Thymus (tissue), 11 donors: ENCODE results near the gene MAP4. TPM values are rescaled to one million over a fixed set of nuclear protein-coding genes. Genes with fewer than 3 reads are reported as not detected.

Experiments used
- DNase-seq, 9 donors: peaks; one replicate each; pipeline ENCODE4 v3.0.0-alpha.2; 2013; ENCODE audit warnings: low spot score in 9 of 9, low read depth in 6 of 9, missing footprints in 1 of 9
- H3K27ac ChIP-seq, 2 donors: one replicate each; pipeline ENCODE4 v1.5.1; 2013; ENCODE audit warnings: control low read depth in 1 of 2, low read depth in 1 of 2, low read length in 1 of 2, mild to moderate bottlenecking in 1 of 2, moderate library complexity in 1 of 2
- H3K27me3 ChIP-seq, 2 donors: one replicate each; pipeline ENCODE4 v1.5.1; 2013; ENCODE audit warnings: low read length in 1 of 2; ENCODE audit not compliant: control insufficient read depth in 2 of 2, insufficient read depth in 1 of 2
- H3K36me3 ChIP-seq, 2 donors: one replicate each; pipeline ENCODE4 v1.5.1; 2013; ENCODE audit warnings: low read length in 1 of 2, mild to moderate bottlenecking in 1 of 2, moderate library complexity in 1 of 2; ENCODE audit not compliant: control insufficient read depth in 2 of 2, insufficient read depth in 2 of 2
- H3K4me1 ChIP-seq, 2 donors: one replicate each; pipeline ENCODE4 v1.5.1; 2013; ENCODE audit warnings: low read length in 2 of 2; ENCODE audit not compliant: control insufficient read depth in 2 of 2, insufficient read depth in 2 of 2
- H3K4me3 ChIP-seq, 2 donors: one replicate each; pipeline ENCODE4 v1.5.1; 2013; ENCODE audit warnings: low read length in 2 of 2, control low read depth in 1 of 2, mild to moderate bottlenecking in 1 of 2
- H3K9me3 ChIP-seq, 2 donors: one replicate each; pipeline ENCODE4 v1.5.1; 2013; ENCODE audit warnings: low read length in 1 of 2, mild to moderate bottlenecking in 1 of 2; ENCODE audit not compliant: control insufficient read depth in 2 of 2, insufficient read depth in 1 of 2
- WGBS: extraction: QIAGEN DNeasy Blood & Tissue Kit; methylation state at CpG from one replicate; pipeline ENCODE4 v1.1.7; 2013; 5-methylcytosine and 5-hydroxymethylcytosine counted together
- polyA plus RNA-seq: library from polyadenylated mRNA; stranded (reverse); fragments of 200-250 nt; gene quantifications from one replicate; pipeline ENCODE4 v1.2.3, GENCODE V29; 2013
- total RNA-seq: library from RNA; stranded (reverse); fragments of 120-200 nt; gene quantifications from one replicate; pipeline ENCODE4 v1.2.4, GENCODE V29; 2013
- donor health status: healthy.

Gene MAP4
- total and polyA plus RNA-seq, 2 donors, result 22.3 to 49.8 TPM

- Histone ChIP-seq H3K4me3 (no peak overlapping the region), H3K9me3 (no peaks in the 10 kb centered on the region), H3K27me3 (no peaks in the 10 kb centered on the region), H3K4me1 (peaks cover 0 to 2% of the 10 kb centered on the region in 2 donors), H3K27ac (peak overlapping the region in 1 of 2 donors; percentile 20), H3K36me3 (peaks cover 95 to 97% of the 10 kb centered on the region in 2 donors)
- DNase-seq, result no peak
- 95% methylated on average over 14 of the region's 14 CpGs for whole genome bisulfite sequencing
Measured at GRCh38 chr3:47850564-47851410, 165.4 kb downstream of the MAP4 start.

GRCh38 chr3:47849699-47850563 is 166.3 kb downstream of the MAP4 start:
- peak overlapping the region in 1 of 2 donors; percentile 17 for H3K27ac ChIP-seq
- no peaks in the 10 kb centered on the region for H3K27me3 ChIP-seq
- peaks cover 0 to 2% of the 10 kb centered on the region in 2 donors for H3K4me1 ChIP-seq
- WGBS, result 97% methylated on average over 35 of the region's 35 CpGs
- no peak for DNase-seq
- H3K9me3 ChIP-seq, result peaks cover 0 to 2% of the 10 kb centered on the region in 2 donors
- H3K36me3 ChIP-seq, result peaks cover 95 to 97% of the 10 kb centered on the region in 2 donors
- H3K4me3 ChIP-seq, result no peak overlapping the region

- H3K27me3 ChIP-seq, result no peaks in the 10 kb centered on the region
Measured at GRCh38 chr3:47849186-47849698, 167.0 kb downstream of the MAP4 start.

GRCh38 chr3:47848599-47849117 is 167.6 kb downstream of the MAP4 start:
- Histone ChIP-seq H3K27me3 (no peaks in the 10 kb centered on the region), H3K9me3 (peaks cover 0 to 2% of the 10 kb centered on the region in 2 donors), H3K4me3 (no peak overlapping the region), H3K27ac (no peak overlapping the region), H3K36me3 (peaks cover 95 to 97% of the 10 kb centered on the region in 2 donors), H3K4me1 (peaks cover 0 to 2% of the 10 kb centered on the region in 2 donors)
- DNase-seq, result no peak
- 98% methylated on average over 23 of the region's 23 CpGs for WGBS

More at GRCh38 chr3:47849186-47849698, 167.0 kb downstream of the MAP4 start:
- no peak overlapping the region for H3K27ac ChIP-seq
- H3K4me3 ChIP-seq, result no peak overlapping the region
- WGBS, result 97% methylated on average over 14 of the region's 14 CpGs
- H3K4me1 ChIP-seq, result peaks cover 0 to 2% of the 10 kb centered on the region in 2 donors
- peaks cover 0 to 2% of the 10 kb centered on the region in 2 donors for H3K9me3 ChIP-seq
- H3K36me3 ChIP-seq, result peaks cover 95 to 96% of the 10 kb centered on the region in 2 donors
- no peak for DNase-seq

- Histone ChIP-seq H3K4me3 (no peak overlapping the region), H3K27ac (no peak overlapping the region), H3K9me3 (peaks cover 0 to 2% of the 10 kb centered on the region in 2 donors), H3K4me1 (peaks cover 0 to 2% of the 10 kb centered on the region in 2 donors), H3K36me3 (peaks cover 99% of the 10 kb centered on the region in 2 donors), H3K27me3 (no peaks in the 10 kb centered on the region)
- DNase-seq, result no peak
- WGBS, result 97% methylated on average over 23 of the region's 23 CpGs
Measured at GRCh38 chr3:47847801-47848518, 168.3 kb downstream of the MAP4 start.

GRCh38 chr3:47847260-47847659 is 169.0 kb downstream of the MAP4 start:
- Histone ChIP-seq H3K27me3 (no peaks in the 10 kb centered on the region), H3K36me3 (peaks cover 98 to 99% of the 10 kb centered on the region in 2 donors), H3K4me1 (peaks cover 0 to 2% of the 10 kb centered on the region in 2 donors), H3K4me3 (no peak overlapping the region), H3K27ac (no peak overlapping the region), H3K9me3 (peaks cover 0 to 2% of the 10 kb centered on the region in 2 donors)
- no peak for DNase-seq
- WGBS, result 90% methylated on average over 11 of the region's 11 CpGs

GRCh38 chr3:47846880-47847248 is 169.4 kb downstream of the MAP4 start:
- Histone ChIP-seq H3K27me3 (no peaks in the 10 kb centered on the region), H3K4me1 (peaks cover 0 to 2% of the 10 kb centered on the region in 2 donors), H3K36me3 (peaks cover 97 to 99% of the 10 kb centered on the region in 2 donors), H3K27ac (no peak overlapping the region), H3K4me3 (no peak overlapping the region), H3K9me3 (peaks cover 0 to 2% of the 10 kb centered on the region in 2 donors)
- 99% methylated on average over 10 of the region's 10 CpGs for WGBS
- no peak for DNase-seq

- no peak overlapping the region for H3K27ac ChIP-seq
- peaks cover 97 to 99% of the 10 kb centered on the region in 2 donors for H3K36me3 ChIP-seq
- peaks cover 0 to 2% of the 10 kb centered on the region in 2 donors for H3K9me3 ChIP-seq
- no peak for DNase-seq
- 98% methylated on average over 37 of the region's 37 CpGs for WGBS
- H3K4me3 ChIP-seq, result no peak overlapping the region
- H3K27me3 ChIP-seq, result no peaks in the 10 kb centered on the region
- H3K4me1 ChIP-seq, result peaks cover 0 to 2% of the 10 kb centered on the region in 2 donors
Measured at GRCh38 chr3:47846186-47846879, 169.9 kb downstream of the MAP4 start.
